Ovary (tissue), 9 donors: ENCODE measurements around the gene QSOX2. TPM values are rescaled to one million over a fixed set of nuclear protein-coding genes. Genes with fewer than 3 reads are reported as not detected.

ENCODE experiments used
- DNase-seq, 5 donors: peaks; one replicate each; pipeline ENCODE4 v3.0.0-alpha.2; 2019 to 2020
- H3K27ac ChIP-seq, 2 donors: fragments of 200-600 bp; one replicate each; pipeline versions ENCODE4 v1.5.1 to v1.8.0; 2019 to 2022
- H3K27me3 ChIP-seq: fragments of 200-600 bp; one replicate; pipeline ENCODE4 v1.8.0; 2022
- H3K36me3 ChIP-seq: fragments of 200-600 bp; sonication (generic); one replicate; pipeline ENCODE4 v1.5.1; 2019
- H3K4me1 ChIP-seq: one replicate; pipeline ENCODE4 v1.8.1; 2013; ENCODE audit warnings: mild to moderate bottlenecking, moderate library complexity; ENCODE audit not compliant: insufficient read depth
- H3K4me3 ChIP-seq: fragments of 200-600 bp; sonication (generic); one replicate; pipeline ENCODE4 v1.5.1; 2017
- H3K9me3 ChIP-seq, 2 donors: fragments of 200-600 bp in 1 of 2; sonication (generic) in 1 of 2; one replicate each; pipeline versions ENCODE4 v1.5.1 to v1.8.1; 2013 to 2019; ENCODE audit warnings: mild to moderate bottlenecking in 1 of 2, moderate library complexity in 1 of 2
- CTCF ChIP-seq, 3 donors: fragments of 450-650 bp in 2 of 3; fragments of 200-600 bp in 1 of 3; IDR thresholded peaks; one replicate each; pipeline versions ENCODE4 v1.5.1 to v1.8.0; 2016 to 2022; ENCODE audit warnings: antibody characterized with exemption in 3 of 3, mild to moderate bottlenecking in 1 of 3
- EP300 ChIP-seq: sonication (generic); formaldehyde crosslinking; IDR thresholded peaks from one replicate; pipeline ENCODE4 v1.6.1; 2017; ENCODE audit warnings: antibody characterized with exemption
- POLR2A ChIP-seq: fragments of 450-650 bp; IDR thresholded peaks from one replicate; pipeline ENCODE4 v1.6.1; 2017; ENCODE audit warnings: antibody characterized with exemption, mild to moderate bottlenecking, moderate library complexity
- WGBS, 3 donors: extraction: QIAGEN DNeasy Blood & Tissue Kit in 1 of 3; methylation state at CpG; one replicate each; pipeline versions ENCODE4 v1.1.5 to v1.1.7; 2013 to 2017; 5-methylcytosine and 5-hydroxymethylcytosine counted together
- intact Hi-C, 4 donors: fragments of 100-400 bp; cut with DNase I; formaldehyde crosslinking; loops; one replicate each; pipeline versions ENCODE4 v1.11.0 to v1.15.1; 2022 to 2023
- polyA plus RNA-seq, 2 donors: library from polyadenylated mRNA; stranded (reverse); fragments of 200-250 nt in 1 of 2; fragments of 350-450 nt in 1 of 2; fragmentation: Illumina TruSeq in 1 of 2; extraction: RNeasy Lipid Tissue Mini Kit (QIAGEN cat#74804) in 1 of 2; gene quantifications; one replicate each; pipeline ENCODE4 v1.2.3, GENCODE V29; 2013 to 2014
- total RNA-seq, 7 donors: library from RNA; depleted of rRNA in 2 of 7; stranded (reverse); fragments of >200 nt in 2 of 7; fragmentation: NEBNext Ultra II Directional in 3 of 7; extraction: Animal tissue kit (Norgen Biotek cat#: 25700) in 3 of 7; gene quantifications; one replicate each; pipeline versions ENCODE4 v1.1.0 to v1.2.4, GENCODE V29; 2016 to 2023
- donor health status: DM: no; HTN: no; CAD: no; lungs with moderate emphysema.
- donor health status: DM: no; HTN: no; CAD: no.
- donor health status: Bipolar disorder and iron deficiency.
- donor health status: DM: yes; HTN: yes; CAD: no.
- donor health status: DM: no; HTN: no; CAD: no.
- donor health status: DM: yes; HTN: yes; CAD: no.

QSOX2 gene
- total and polyA plus RNA-seq, 9 donors: 5.6 to 14.3 (median 7.8) TPM

DNA sequence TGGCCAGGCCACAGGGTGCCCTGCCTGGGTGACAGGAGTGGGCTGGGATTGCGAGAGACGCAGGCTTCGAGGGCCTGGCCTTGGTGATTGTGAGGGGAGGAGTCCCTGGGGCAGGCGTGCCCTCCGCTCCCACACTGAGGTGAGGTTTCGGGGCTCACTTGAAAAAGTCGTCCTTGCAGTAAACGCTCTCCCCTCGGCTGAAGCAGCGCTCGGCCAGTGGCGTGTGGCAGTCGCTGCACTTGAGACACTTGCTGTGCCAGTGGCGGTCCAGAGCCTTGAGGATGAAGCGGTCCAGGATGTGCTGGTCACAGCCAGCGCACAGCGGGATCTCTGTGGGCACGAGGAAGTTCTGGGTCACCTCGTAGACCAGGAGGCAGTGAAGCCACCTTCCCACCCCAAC is 45.2 kb downstream of the QSOX2 start:
- no peak for DNase-seq
- intact Hi-C loops: no loop called here
- Histone ChIP-seq H3K4me3 (no peak overlapping the region), H3K27ac (no peak overlapping the region), H3K36me3 (no peaks in the 10 kb centered on the region), H3K4me1 (no peaks in the 10 kb centered on the region), H3K27me3 (peaks cover 10% of the 10 kb centered on the region), H3K9me3 (no peaks in the 10 kb centered on the region)
- 42 to 46% (median 44%) methylated on average over 16 to 19 of the region's 19 CpGs for WGBS, 3 donors
- TF ChIP-seq CTCF (IDR thresholded peaks at IDR 0.05) (no peak), POLR2A (no peak), EP300 (no peak)

DNA sequence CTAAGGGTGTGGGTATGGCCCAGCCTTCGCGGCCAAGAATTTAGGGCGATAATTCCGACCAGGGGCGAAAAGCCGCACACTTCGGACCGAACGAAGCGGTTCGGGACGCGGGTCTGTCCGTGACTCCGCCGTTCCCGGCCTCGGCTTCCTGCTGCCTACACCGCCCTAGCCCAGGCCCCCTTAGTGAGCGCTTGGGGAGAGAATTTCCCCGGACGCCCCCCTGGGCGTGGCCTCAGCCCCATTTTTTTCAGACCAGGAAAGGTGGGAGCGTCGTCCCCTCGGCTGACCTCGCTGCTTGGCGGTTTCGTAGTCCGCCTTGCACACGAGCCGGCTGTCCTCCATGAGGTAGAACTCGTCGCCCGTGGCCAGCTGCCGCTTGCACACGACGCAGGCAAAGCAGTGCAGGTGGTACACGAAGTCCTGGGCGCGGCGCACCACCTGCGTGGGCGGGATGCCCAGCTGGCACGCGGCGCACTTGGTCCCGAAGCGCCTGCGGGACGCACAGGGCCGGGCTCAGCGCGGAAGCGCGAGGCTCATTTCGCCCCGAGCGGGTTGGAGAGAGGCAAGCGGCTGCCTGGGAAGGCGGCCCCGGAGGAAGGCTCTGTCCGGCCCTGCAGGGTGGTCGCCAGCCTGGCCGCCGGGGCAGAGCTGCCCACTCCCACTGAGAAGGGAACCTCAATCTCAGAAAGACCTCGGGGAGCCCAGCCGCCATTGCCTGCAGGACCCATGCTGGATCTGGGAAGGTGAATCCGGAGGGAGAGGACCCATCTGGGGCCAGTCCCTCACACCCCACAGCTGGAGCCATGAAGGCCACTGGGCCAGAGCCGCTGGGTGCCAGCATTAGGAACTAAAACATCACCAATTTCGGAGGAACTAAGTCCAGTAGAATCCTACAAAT is 46.0 kb downstream of the QSOX2 start:
- H3K36me3 ChIP-seq: no peaks in the 10 kb centered on the region
- no peak for DNase-seq
- no peak overlapping the region for H3K27ac ChIP-seq
- no peak overlapping the region for H3K4me3 ChIP-seq
- no peak for TF ChIP-seq CTCF (IDR thresholded peaks at IDR 0.05)
- no peak for TF ChIP-seq POLR2A
- no peak for TF ChIP-seq EP300
- peaks cover 7% of the 10 kb centered on the region for H3K27me3 ChIP-seq
- H3K4me1 ChIP-seq: no peaks in the 10 kb centered on the region
- intact Hi-C loops: no loop called here
- 5 to 9% (median 6%) methylated on average over 58 to 71 of the region's 71 CpGs for WGBS, 3 donors
- no peaks in the 10 kb centered on the region for H3K9me3 ChIP-seq

DNA sequence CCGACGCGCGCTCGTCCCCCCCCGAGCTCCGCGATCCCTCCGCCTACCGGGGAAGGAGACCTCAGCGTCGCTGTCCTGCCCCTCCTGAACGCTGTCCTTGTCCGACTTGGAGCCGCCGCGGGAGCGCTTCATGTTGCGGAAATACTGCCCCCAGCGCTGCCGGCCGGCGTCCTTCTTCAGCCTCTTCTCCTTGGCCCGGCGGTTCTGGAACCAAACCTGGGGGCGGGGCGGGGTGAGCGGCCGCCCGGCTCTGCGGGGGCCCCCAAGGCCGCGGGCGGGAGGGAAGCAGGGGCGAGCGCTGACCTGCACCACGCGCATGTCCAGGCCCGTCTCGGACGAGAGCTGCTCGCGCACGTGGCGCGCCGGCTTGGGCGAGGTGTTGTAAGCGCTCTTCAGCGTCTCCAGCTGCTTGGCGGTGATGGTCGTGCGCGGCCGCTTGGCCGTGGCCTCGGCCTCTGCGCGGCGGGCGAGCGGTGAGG is 47.0 kb downstream of the QSOX2 start:
- TF ChIP-seq EP300 (no peak), CTCF (IDR thresholded peaks at IDR 0.05) (no peak), POLR2A (no peak)
- WGBS, 3 donors: 0 to 1% (median 1%) methylated on average over 33 to 62 of the region's 62 CpGs
- Histone ChIP-seq H3K4me1 (no peaks in the 10 kb centered on the region), H3K9me3 (no peaks in the 10 kb centered on the region), H3K27me3 (peaks cover 6% of the 10 kb centered on the region), H3K4me3 (no peak overlapping the region), H3K36me3 (no peaks in the 10 kb centered on the region), H3K27ac (no peak overlapping the region)
- DNase-seq: no peak
- intact Hi-C loops: no loop called here

DNA sequence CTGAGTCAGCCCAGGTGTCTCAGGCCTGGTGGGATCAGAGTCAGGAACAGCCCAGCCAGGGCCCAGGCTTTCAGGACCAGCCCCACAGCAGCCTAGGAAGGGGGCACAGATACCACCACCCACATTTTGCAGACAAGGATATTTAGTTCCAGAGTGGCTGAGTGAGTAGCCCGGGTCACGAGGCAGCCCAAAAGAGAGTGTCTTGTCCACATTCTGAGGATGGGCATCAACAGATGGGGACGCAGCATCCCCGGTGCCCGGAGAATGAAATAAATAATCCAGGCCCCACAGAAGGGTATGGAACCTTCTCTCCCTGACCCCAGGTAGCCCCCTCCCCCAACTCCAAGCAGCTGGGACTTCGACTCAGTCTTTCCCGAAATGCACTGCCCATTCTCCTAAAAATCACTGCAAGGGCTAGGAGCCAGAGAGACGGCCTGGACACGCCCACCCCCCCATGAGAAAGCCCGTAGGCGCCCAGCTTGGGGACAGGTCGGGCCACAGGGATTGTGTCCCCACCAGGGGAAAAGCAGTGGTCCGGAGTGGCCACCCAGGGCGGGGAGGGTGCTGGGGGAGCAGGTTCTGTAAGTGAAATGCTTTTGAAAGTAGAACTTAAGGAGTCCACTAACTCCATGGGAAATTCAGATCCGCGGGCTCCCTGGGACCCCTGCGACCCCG is 47.5 kb downstream of the QSOX2 start:
- no peak overlapping the region for H3K27ac ChIP-seq
- H3K36me3 ChIP-seq: no peaks in the 10 kb centered on the region
- TF ChIP-seq CTCF (IDR thresholded peaks at IDR 0.05) (no peak), EP300 (no peak), POLR2A (no peak)
- WGBS, 3 donors: 8 to 12% (median 9%) methylated on average over 18 of the region's 18 CpGs
- no peak overlapping the region for H3K4me3 ChIP-seq
- intact Hi-C loops: no loop called here
- no peaks in the 10 kb centered on the region for H3K9me3 ChIP-seq
- no peaks in the 10 kb centered on the region for H3K4me1 ChIP-seq
- H3K27me3 ChIP-seq: peaks cover 6% of the 10 kb centered on the region
- no peak for DNase-seq
